ENCODE data around the gene CTSF. TPM values are rescaled to one million over a fixed set of nuclear protein-coding genes. Genes with fewer than 3 reads are reported as not detected.
A peak's percentile ranks its signal among the peaks of the same experiment; 100 is the strongest.

Gene CTSF
- total RNA-seq, 1 donor from 2014 or later = 0.73 TPM

DNA sequence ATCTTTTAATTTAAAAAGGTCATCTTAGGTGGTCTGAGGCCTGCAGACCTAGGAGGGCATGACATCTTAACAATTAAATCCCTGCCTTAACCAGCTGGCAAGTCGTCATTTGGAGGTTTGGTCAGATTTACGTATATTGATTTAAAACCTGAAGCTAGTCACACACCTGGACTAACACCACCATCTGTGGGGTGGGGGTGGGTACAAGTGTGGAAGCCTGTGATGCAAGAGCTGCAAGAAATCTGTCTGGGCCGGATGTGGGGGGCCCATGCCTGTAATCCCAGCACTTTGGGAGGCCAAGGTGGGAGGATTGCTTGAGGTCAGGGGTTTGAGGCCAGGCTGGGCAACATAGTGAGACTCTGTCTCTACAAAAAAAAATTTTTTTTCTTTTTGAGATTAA lies 12.9 kb upstream of the CTSF start:
- Mint-ChIP-seq H3K27me3 (ENCODE audit: insufficient read depth) (peaks cover 12% of the 10 kb centered on the region), H3K4me1 (ENCODE audit: low read depth) (peaks cover 14% of the 10 kb centered on the region), H3K36me3 (ENCODE audit: low read depth) (peaks cover 3% of the 10 kb centered on the region), H3K9me3 (peaks cover 9% of the 10 kb centered on the region), H3K27ac (no peak overlapping the region), H3K4me3 (no peak overlapping the region)
- DNase-seq (ENCODE audit: low spot score) = no peak
- intact Hi-C loops (cut with micrococcal nuclease) = no loop called here

DNA sequence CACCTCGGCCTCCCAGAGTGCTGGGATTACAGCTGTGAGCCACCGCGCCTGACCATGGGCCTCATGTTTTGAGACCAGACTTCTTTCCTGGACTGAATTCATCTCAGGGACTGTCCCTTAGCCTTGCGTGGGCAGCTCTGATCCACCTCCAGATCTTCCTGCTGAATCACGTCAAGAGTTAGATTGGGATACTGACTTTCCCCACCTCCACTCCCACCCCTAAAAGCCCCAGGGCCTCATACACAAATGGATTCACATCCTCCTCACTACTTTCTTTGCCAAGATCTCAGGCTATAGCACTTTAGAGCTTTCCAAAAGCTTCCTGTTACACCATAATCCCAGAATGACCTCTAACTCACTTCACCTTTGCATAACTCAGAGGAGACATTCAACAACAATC lies 12.4 kb upstream of the CTSF start:
- peaks cover 12% of the 10 kb centered on the region for H3K27me3 Mint-ChIP-seq (ENCODE audit: insufficient read depth)
- intact Hi-C loops (cut with micrococcal nuclease) = no loop called here
- peak overlapping the region; percentile 6 for H3K27ac Mint-ChIP-seq
- peaks cover 9% of the 10 kb centered on the region for H3K9me3 Mint-ChIP-seq
- peaks cover 14% of the 10 kb centered on the region for H3K4me1 Mint-ChIP-seq (ENCODE audit: low read depth)
- H3K36me3 Mint-ChIP-seq (ENCODE audit: low read depth) = peaks cover 3% of the 10 kb centered on the region
- no peak overlapping the region for H3K4me3 Mint-ChIP-seq
- DNase-seq (ENCODE audit: low spot score) = no peak

GRCh38 chr11:66579017-66579606 lies 10.7 kb upstream of the CTSF start:
- Mint-ChIP-seq H3K4me1 (ENCODE audit: low read depth) (peaks cover 14% of the 10 kb centered on the region), H3K36me3 (ENCODE audit: low read depth) (peaks cover 3% of the 10 kb centered on the region), H3K27me3 (ENCODE audit: insufficient read depth) (peaks cover 15% of the 10 kb centered on the region), H3K9me3 (peaks cover 9% of the 10 kb centered on the region), H3K27ac (peak overlapping the region; percentile 9), H3K4me3 (no peak overlapping the region)
- peak; percentile 53 for DNase-seq (ENCODE audit: low spot score)
- intact Hi-C loops (cut with micrococcal nuclease) = loop anchor here (1.0 kb wide), 4 partner anchors 37 to 255 kb away; partner anchors contain the start of gene RBM14

GRCh38 chr11:66570850-66571180 lies 2.4 kb upstream of the CTSF start:
- H3K27ac Mint-ChIP-seq = no peak overlapping the region
- no peaks in the 10 kb centered on the region for H3K4me1 Mint-ChIP-seq (ENCODE audit: low read depth)
- no peaks in the 10 kb centered on the region for H3K9me3 Mint-ChIP-seq
- H3K27me3 Mint-ChIP-seq (ENCODE audit: insufficient read depth) = peaks cover 30% of the 10 kb centered on the region
- H3K36me3 Mint-ChIP-seq (ENCODE audit: low read depth) = no peaks in the 10 kb centered on the region
- no peak for DNase-seq (ENCODE audit: low spot score)
- intact Hi-C loops (cut with micrococcal nuclease) = no loop called here
- H3K4me3 Mint-ChIP-seq = no peak overlapping the region

DNA sequence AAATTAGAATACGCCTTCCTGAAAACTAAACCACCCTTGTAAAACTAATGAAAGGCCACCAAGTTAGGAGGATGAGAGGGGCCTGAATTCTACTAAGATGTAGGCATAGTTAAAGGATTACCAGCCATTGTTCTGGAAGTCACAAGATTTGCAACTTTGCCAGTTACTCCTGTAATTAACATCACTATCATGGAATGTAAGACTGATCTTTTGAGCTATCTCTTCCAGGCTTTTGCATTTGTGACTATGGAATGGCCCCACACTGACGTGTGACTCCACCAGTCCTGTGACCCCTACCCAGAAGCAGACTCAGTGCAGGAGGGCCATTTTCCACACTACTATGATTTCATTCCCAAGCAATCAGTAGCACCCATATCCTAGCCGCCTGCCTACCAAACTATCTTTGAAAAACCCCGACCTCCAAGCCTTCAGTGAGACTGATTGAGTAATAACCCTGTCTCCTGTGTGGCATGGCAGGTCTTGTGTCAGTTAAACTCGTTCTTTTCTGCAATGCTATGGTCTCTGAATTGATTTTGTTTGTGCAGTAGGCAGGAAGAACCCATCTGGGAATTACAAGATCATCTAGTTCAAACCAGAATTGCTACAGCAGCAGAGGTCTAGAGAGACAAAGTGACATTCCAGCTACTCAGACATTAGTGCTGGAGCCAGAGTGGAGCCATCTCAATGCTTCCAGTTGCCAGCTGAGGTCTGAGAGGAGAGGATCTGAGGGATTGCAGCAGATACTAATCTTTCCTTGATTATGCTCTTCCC lies 1.9 kb upstream of the CTSF start:
- no peak overlapping the region for H3K27ac Mint-ChIP-seq

DNA sequence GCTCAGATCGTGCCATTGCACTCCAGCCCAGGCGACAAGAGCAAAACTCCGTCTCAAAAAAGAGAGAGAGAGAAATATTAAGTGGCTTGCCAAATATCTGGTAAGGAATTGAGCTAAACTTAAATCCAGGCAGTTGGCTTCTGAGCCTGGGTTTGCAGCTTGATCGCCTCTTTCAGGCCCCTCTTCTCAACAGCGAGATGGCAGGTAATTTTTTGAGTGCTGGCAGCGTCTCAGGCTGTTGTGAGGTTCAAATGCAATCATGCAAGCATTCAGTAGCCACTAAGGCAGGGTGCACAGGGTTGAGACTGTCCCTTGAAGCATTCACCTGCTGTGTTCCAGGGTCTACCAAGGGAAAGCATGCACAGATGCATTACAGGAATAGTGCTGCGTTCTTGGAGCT lies 670 bp upstream of the CTSF start:
- H3K27ac Mint-ChIP-seq = no peak overlapping the region
- H3K36me3 Mint-ChIP-seq (ENCODE audit: low read depth) = no peaks in the 10 kb centered on the region
- no peak for DNase-seq (ENCODE audit: low spot score)
- no peaks in the 10 kb centered on the region for H3K9me3 Mint-ChIP-seq
- peaks cover 29% of the 10 kb centered on the region for H3K27me3 Mint-ChIP-seq (ENCODE audit: insufficient read depth)
- no peak overlapping the region for H3K4me3 Mint-ChIP-seq
- H3K4me1 Mint-ChIP-seq (ENCODE audit: low read depth) = no peaks in the 10 kb centered on the region
- intact Hi-C loops (cut with micrococcal nuclease) = no loop called here

More for the DNA sequence above, 1.9 kb upstream of the CTSF start:
- H3K9me3 Mint-ChIP-seq = no peaks in the 10 kb centered on the region
- no peaks in the 10 kb centered on the region for H3K36me3 Mint-ChIP-seq (ENCODE audit: low read depth)
- no peak for DNase-seq (ENCODE audit: low spot score)
- intact Hi-C loops (cut with micrococcal nuclease) = no loop called here
- H3K4me3 Mint-ChIP-seq = no peak overlapping the region
- peaks cover 32% of the 10 kb centered on the region for H3K27me3 Mint-ChIP-seq (ENCODE audit: insufficient read depth)
- no peaks in the 10 kb centered on the region for H3K4me1 Mint-ChIP-seq (ENCODE audit: low read depth)

GRCh38 chr11:66567787-66568123 lies 651 bp downstream of the CTSF start:
- H3K4me1 Mint-ChIP-seq (ENCODE audit: low read depth) = no peaks in the 10 kb centered on the region
- peaks cover 29% of the 10 kb centered on the region for H3K27me3 Mint-ChIP-seq (ENCODE audit: insufficient read depth)

GRCh38 chr11:66566221-66566620 lies 2.2 kb downstream of the CTSF start:
- Mint-ChIP-seq H3K4me1 (ENCODE audit: low read depth) (no peaks in the 10 kb centered on the region), H3K27me3 (ENCODE audit: insufficient read depth) (peaks cover 29% of the 10 kb centered on the region), H3K27ac (no peak overlapping the region), H3K9me3 (no peaks in the 10 kb centered on the region), H3K36me3 (ENCODE audit: low read depth) (no peaks in the 10 kb centered on the region), H3K4me3 (no peak overlapping the region)
- DNase-seq (ENCODE audit: low spot score) = no peak
- intact Hi-C loops (cut with micrococcal nuclease) = no loop called here

More at GRCh38 chr11:66567787-66568123, 651 bp downstream of the CTSF start:
- no peak for DNase-seq (ENCODE audit: low spot score)
- Mint-ChIP-seq H3K9me3 (no peaks in the 10 kb centered on the region), H3K27ac (no peak overlapping the region), H3K4me3 (peak overlapping the region; percentile 68), H3K36me3 (ENCODE audit: low read depth) (no peaks in the 10 kb centered on the region)
- intact Hi-C loops (cut with micrococcal nuclease) = loop anchor here (1.0 kb wide), 2 partner anchors 21 to 49 kb away; partner anchors contain the start of genes ACTN3, RBM14 and ZDHHC24

DNA sequence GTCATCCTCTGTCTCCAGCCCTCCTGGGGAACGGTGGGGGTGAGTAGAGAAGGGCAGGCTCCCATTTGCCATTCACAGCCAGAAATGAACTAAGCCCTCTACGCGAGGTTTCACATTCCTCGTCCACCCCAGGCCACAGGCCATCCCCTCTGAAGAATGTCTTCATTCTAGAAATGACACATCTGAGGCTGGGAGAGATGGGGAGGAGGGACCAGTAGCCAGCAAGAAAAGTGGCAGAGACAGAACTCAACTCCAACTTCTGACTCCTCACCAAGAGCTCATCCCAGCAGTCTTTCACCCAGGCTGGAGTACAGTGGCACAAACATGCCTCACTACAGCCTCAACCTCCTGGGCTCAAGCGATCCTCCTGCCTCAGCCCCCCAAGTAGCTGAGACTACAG lies 3.4 kb downstream of the CTSF start:
- H3K4me3 Mint-ChIP-seq = no peak overlapping the region
- H3K27me3 Mint-ChIP-seq (ENCODE audit: insufficient read depth) = peaks cover 21% of the 10 kb centered on the region
- intact Hi-C loops (cut with micrococcal nuclease) = no loop called here
- DNase-seq (ENCODE audit: low spot score) = no peak
- H3K36me3 Mint-ChIP-seq (ENCODE audit: low read depth) = no peaks in the 10 kb centered on the region
- no peak overlapping the region for H3K27ac Mint-ChIP-seq
- H3K4me1 Mint-ChIP-seq (ENCODE audit: low read depth) = no peaks in the 10 kb centered on the region
- no peaks in the 10 kb centered on the region for H3K9me3 Mint-ChIP-seq

- no peak overlapping the region for H3K4me3 Mint-ChIP-seq
- no peaks in the 10 kb centered on the region for H3K36me3 Mint-ChIP-seq (ENCODE audit: low read depth)
- no peak overlapping the region for H3K27ac Mint-ChIP-seq
- intact Hi-C loops (cut with micrococcal nuclease) = no loop called here
- H3K27me3 Mint-ChIP-seq (ENCODE audit: insufficient read depth) = peaks cover 19% of the 10 kb centered on the region
- H3K9me3 Mint-ChIP-seq = no peaks in the 10 kb centered on the region
- DNase-seq (ENCODE audit: low spot score) = no peak
- H3K4me1 Mint-ChIP-seq (ENCODE audit: low read depth) = no peaks in the 10 kb centered on the region
These were observed 3.9 kb downstream of the CTSF start for GRCh38 chr11:66564538-66564937.

DNA sequence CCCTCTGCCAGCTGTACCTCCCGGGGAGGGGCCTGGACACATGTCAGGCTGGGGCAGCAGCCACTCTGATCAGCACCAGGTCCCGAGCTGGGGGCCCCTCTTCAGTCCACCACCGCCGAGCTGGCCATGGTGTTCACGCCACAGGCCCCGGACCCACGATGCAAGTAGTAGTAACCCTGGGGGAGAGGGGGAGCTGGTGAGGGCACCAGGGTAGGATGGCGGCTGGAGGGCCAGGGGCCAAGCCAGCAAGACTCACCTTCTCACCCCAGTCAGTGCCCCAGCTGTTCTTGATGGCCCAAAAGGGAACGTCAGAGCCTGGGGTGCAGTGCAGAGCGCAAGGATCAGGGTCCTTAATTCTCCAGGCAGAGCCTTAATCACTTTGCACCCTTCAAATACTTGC lies 4.6 kb downstream of the CTSF start:
- Mint-ChIP-seq H3K9me3 (no peaks in the 10 kb centered on the region), H3K27me3 (ENCODE audit: insufficient read depth) (peaks cover 19% of the 10 kb centered on the region), H3K27ac (no peak overlapping the region), H3K4me3 (no peak overlapping the region), H3K4me1 (ENCODE audit: low read depth) (no peaks in the 10 kb centered on the region), H3K36me3 (ENCODE audit: low read depth) (no peaks in the 10 kb centered on the region)
- intact Hi-C loops (cut with micrococcal nuclease) = no loop called here
- no peak for DNase-seq (ENCODE audit: low spot score)

GRCh38 chr11:66562907-66563583 lies 5.4 kb downstream of the CTSF start:
- H3K27ac Mint-ChIP-seq = no peak overlapping the region
- no peaks in the 10 kb centered on the region for H3K9me3 Mint-ChIP-seq
- no peaks in the 10 kb centered on the region for H3K4me1 Mint-ChIP-seq (ENCODE audit: low read depth)
- H3K27me3 Mint-ChIP-seq (ENCODE audit: insufficient read depth) = peaks cover 18% of the 10 kb centered on the region
- no peak overlapping the region for H3K4me3 Mint-ChIP-seq
- intact Hi-C loops (cut with micrococcal nuclease) = no loop called here
- no peak for DNase-seq (ENCODE audit: low spot score)
- no peaks in the 10 kb centered on the region for H3K36me3 Mint-ChIP-seq (ENCODE audit: low read depth)

GRCh38 chr11:66562275-66562674 lies 6.1 kb downstream of the CTSF start:
- no peaks in the 10 kb centered on the region for H3K36me3 Mint-ChIP-seq (ENCODE audit: low read depth)
- peaks cover 14% of the 10 kb centered on the region for H3K27me3 Mint-ChIP-seq (ENCODE audit: insufficient read depth)
- H3K4me3 Mint-ChIP-seq = no peak overlapping the region
- no peaks in the 10 kb centered on the region for H3K9me3 Mint-ChIP-seq
- no peak for DNase-seq (ENCODE audit: low spot score)
- H3K27ac Mint-ChIP-seq = no peak overlapping the region
- intact Hi-C loops (cut with micrococcal nuclease) = no loop called here
- no peaks in the 10 kb centered on the region for H3K4me1 Mint-ChIP-seq (ENCODE audit: low read depth)
